HG03571 (cell line): ENCODE results near the gene ISLR2.
A peak's percentile ranks its signal among the peaks of the same experiment; 100 is the strongest.
"Not testable (repeated sequence)": the region's sequence is repeated elsewhere in the genome, so short reads cannot be mapped to it uniquely, and the experiment has no call there.

Experiments used
- ATAC-seq: cut with Tn5 transposase; IDR thresholded peaks from one replicate; pipeline ENCODE4 v1.9.1; 2021; ENCODE audit not compliant: unreplicated experiment

The ISLR2 gene, protein sequence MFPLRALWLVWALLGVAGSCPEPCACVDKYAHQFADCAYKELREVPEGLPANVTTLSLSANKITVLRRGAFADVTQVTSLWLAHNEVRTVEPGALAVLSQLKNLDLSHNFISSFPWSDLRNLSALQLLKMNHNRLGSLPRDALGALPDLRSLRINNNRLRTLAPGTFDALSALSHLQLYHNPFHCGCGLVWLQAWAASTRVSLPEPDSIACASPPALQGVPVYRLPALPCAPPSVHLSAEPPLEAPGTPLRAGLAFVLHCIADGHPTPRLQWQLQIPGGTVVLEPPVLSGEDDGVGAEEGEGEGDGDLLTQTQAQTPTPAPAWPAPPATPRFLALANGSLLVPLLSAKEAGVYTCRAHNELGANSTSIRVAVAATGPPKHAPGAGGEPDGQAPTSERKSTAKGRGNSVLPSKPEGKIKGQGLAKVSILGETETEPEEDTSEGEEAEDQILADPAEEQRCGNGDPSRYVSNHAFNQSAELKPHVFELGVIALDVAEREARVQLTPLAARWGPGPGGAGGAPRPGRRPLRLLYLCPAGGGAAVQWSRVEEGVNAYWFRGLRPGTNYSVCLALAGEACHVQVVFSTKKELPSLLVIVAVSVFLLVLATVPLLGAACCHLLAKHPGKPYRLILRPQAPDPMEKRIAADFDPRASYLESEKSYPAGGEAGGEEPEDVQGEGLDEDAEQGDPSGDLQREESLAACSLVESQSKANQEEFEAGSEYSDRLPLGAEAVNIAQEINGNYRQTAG

DNA sequence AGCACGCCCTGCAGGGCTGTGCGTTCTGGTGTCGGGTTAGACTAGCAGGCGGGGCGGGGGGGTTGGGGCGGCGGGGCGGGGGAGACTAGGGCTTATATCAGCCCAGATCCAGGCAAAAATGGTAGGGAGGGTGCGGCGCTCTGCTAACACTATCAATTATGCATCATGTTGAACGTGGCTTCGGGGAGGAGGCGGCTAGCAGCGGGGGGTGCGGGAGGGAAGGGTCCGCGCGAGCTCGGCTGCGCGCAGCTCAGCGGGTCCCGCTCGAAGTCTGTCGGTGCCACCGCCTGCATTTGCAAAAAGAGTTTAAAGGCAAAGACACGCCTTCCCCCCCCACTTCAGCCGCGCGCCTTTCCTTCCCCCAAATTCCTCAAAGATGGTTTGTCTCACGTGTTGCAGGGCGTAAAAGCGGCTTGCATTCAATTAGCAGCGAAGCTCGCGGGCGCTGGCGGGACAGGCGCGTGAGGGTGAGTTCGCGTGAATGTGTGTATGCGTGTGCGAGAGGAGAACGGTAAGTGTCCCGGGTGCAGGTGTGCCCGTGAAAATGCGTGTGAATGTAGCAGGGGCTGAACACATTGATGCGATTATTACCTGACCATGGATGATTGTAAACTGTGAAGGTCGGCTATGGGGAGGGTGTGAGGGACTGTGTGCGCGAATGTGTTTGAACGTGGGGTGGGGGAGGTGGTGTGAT is at the start of gene ISLR2:
TSS of gene ISLR2 (plus strand) at position 432 of the 694 bp plus-strand sequence. CDS start 2,169 bp downstream, outside the sequence.
- no peak for ATAC-seq

DNA sequence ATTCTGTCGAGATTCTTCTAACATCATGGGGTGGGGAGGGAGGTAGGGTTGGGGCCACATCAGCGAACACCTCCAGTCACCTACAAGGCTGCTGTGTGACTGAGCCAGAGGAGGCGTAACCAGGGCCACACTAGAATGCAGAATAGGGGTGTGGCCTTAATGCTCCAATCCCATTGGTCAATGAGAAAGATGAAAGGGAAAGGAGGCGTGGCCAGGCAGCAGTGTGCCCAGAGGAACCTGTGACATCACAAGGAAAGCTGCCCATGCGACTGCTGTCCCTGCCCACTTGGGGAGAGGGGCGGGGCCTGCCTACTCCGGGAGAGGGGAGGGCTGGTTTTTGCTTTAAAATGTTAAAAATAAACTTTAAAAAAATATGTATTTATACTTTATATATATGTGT is 47.9 kb upstream of the ISLR2 start, which contains the start of gene GOLGA6A:
TSS of gene GOLGA6A (minus strand) at position 101 of the 400 bp plus-strand sequence. CDS start at position 60, 41 bp downstream.
- ATAC-seq: not testable (repeated sequence)

DNA sequence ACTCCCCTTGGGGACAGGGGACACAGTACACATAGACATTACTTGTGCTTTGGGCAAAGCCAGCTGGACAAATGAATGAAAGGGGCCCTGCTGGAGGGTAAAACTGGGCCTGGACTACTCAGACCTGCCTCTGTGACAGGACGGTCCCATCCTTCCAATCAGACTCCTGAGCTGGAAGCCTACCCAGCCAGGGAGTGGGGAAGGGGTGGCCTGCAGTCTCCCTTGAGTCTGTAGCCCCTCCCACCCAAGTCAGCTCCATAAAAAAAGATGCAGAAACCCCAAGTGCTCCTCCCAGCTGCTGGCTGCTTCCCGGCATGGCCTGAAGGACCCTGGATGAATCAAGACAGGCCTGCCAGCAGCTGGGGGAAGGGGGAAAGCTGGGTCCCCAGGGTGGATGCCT is 35.8 kb upstream of the ISLR2 start:
- not testable (repeated sequence) for ATAC-seq

DNA sequence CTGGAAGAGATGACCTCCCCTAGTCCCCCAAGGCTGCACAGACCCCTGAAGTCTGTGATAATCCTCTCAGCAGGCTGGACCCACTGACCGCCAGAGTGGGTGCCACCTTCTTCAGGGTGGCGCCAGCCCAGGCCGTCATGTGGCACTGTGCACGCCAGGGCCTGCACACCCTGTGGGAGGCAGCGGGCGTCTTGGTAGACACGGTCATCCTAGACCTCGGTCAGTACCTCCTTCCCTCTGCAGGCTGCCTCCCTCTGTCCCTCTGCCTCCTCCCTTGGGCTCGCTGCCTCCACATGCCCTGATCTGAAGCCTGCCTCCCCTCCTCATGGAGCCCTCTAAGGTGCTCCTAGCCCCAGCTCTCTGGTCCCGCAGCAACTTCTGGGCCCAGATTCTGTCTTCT is 34.8 kb upstream of the ISLR2 start:
- ATAC-seq: not testable (repeated sequence)

DNA sequence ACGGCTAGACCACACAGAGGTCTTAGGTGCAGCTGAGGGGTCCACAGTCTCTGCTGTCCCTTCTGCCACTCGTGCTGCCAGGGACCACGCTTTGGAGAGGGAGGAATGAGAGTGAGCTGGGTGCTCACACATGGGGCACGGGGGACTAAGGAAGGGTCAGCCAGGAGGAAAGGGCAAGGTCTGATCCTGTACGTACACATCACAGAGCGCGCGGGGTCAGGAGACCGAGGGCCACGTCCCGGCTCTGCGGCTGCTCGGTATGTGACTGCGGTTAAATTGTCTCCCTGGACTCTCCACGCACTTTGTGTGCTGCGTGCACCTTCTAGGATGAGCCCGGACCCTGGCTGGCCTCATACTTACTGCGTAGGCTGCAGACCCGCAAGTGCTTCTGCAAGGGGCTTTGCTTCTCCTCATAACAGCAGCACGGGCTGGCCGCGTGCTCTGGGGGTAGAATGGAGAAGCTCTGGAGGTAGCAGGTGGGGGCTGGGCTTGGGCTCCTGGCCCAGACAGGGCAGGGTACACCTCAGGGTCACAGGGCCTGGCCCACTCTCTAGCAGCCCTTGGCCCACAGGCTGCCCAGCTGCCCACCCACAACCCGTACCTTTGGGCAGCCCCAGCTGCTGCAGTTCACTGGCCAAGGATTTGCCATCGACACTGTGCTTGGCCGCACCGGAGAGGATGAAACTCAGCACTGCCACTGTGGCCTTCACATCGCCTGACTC is 33.5 kb upstream of the ISLR2 start:
- not testable (repeated sequence) for ATAC-seq

DNA sequence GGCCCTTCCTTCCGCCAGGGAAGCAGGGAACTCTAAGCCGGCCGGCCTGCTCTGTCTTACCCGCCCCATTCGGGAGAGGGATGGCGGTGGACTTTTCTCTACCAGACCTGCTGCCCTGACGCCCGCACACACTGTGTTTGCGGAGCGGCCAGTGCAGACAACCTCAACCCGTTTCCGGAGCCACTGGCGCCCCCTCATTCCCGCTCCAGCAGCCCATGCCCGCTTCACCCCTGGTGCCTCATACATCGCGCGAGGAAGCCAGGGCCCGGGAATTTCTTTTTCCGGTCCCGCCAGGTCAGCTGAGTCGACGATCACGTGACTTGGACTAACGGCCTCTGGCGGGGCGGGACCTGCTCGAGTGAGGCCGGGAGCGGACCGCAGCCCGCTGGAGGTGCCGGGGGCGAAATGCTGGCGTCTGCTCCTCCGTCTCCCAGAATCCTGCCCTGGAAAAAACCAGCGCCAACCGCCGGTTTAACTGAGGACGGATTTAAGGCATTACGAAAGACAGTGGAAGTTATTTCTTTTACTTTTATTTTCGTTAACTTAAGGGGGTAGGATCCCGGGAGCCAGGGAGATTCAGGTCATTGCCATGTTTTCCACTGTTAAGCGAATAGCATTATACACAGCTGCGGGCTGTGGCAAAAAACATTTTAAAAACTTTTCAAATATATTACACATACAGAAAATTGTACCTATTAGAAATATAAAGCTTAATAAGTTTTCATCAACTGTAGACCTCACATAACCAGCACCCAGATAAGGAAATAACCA is 30.2 kb upstream of the ISLR2 start:
- peak; percentile 83 for ATAC-seq

DNA sequence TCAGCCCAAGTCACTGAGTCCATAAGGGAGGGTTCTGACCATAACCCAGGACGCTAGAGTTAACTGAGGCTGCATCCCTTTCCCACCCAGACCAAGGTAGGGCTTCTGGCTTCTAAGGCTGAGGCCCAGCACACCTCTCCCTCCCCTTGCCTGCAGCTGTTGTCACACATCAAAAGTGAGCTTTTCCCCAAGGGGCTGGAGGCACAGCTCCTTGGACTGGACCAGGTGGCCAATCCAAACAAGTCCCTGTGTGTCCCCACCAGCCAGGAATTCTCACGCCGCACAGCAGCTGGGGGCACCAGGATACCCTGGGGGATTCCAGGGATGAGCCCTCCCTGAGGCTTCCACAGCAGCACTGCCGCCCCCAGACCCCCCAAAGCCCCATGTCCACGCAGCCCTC is 22.3 kb upstream of the ISLR2 start:
- no peak for ATAC-seq

DNA sequence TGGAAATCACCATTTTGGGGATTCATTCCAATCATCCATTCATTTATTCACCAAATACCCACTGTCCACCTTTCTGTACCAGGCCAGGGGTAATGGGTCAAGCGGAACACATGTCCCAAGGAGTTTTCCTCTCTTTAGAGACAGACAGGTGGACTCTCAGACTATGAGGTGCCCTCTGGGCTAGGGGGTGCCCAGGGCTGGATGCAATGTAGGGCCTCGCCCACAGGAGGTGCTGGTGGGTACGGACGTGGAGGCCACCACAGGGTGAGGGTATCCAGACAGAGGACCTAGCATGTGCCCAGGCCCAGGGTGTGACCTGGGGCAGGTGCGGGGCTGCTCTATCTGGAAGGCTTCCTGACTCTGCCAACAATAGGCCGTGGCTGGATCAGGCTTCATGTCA is 21.8 kb upstream of the ISLR2 start:
- not testable (repeated sequence) for ATAC-seq

DNA sequence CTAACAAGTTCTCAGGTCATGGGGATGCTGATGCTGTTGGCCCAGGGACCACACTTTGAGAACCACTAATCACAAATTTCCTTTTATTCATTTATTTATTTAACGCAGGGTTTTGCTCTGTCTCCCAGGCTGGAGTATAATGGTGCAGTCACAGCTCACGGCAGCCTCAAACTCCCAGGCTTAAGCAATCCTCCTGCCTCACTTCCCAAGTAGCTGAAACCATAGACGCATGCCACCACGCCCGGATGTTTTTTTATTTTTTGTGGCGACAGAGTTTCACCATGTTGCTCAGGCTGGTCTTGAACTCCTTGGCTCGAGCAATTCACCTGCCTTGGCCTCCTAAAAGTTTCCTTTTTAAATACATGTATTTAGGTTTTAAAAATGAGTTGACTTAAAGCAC is 20.7 kb upstream of the ISLR2 start:
- no peak for ATAC-seq

DNA sequence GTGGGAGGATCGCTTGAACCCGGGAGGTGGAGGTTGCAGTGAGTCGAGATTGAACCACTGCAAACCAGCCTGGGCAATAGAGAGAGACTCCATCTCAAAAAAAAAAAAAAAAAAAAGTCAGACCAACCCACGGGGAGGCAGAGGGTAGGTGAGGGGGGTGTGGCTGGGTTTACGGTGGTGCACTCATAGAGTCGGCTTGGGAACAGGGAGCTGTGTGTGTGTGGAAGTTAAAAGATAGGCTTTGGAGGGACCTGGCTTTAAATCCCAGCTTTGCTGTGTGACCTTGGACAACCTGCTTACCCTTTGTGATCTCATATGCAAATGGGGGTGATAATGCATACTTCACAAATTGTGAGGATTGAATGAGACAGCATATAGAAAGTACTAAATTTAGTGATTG is 10.0 kb upstream of the ISLR2 start:
- no peak for ATAC-seq

DNA sequence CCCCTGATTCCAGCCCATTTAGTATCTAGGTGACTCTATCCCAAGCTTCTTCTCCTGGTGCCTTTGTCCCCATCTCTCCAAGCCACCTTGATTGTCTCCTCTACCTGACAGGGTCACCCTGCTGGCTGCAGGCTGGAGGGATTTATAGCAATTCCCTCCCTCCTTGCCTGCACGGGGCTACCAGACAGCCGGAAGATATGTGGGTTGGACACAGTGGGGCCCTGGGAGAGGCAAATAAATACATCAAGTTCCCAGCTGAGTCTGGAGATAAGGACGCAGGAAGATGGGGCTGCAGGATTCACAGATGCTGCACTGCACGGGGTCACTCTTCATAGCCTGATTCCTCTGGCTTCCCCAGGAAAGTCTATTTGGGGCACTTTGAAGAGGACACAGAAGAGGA is 9.3 kb upstream of the ISLR2 start:
- ATAC-seq: no peak

DNA sequence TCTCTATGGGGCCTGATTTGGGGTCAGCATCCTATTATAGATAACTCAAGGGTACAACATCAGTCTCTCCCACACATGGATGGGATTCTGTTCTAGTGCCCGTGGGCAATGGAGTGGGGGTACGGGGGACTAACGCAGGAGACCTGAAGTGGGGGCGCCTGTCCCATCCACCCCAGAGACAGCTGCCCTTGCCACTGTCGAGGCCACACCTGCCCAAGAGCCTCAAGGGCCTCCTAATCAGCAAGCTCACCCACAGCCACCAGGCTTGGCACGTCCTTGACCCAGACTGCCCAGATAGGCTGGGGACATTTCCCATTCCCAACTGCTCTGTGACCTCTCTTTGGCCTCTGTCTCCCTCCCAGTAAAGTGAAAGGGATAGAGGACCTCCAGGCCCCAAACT is 8.5 kb upstream of the ISLR2 start:
- ATAC-seq: no peak

DNA sequence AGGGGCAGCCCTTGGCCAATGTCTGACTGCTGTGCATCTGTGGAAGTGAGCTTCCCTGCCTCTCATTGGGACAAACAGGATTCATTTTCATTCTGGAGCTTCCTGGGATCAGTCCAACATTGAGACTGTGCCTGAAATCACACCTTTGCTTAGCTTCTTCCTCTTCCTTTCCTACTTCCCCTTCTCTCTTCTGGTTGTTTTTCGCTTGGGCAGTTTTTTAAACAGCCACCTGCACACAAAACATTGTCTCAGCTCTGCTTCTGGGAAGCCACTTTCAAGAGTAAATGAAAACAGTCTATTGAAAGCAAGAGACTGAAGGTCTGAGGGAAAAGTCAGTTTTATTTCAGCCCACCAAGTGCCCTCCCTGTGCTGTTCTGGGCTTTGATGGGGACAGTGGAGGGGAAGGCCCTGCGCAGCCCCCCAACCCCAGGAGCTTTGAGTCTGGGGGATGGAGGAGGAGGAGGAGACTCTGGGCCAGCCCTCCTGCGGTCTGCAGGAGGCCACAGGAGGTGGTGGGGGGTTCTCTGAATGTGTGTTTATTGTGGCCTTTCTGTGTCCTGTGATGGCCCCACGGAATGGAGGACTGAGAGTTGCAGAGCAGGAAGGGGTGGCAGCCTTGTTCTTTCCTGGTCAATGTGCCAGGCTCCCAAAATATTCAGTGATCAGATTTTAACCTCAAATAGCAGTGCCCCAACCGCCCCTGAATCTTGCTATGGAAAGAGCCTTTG is 7.8 kb upstream of the ISLR2 start:
- no peak for ATAC-seq

DNA sequence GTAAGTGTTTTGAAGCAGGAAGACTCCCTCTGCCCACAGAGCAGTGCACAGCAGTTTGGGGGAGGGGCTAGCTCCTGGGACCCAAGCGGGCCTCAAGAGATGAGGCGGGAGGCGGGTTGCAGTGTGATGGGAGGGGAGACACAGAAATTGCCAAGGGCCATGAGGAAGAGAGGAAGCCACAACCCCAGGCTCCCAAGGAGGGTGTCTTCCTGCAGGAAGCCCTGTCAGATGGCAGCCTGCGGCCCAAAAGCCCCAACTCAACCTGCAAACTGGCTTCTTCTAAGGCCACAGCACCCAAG is 7.3 kb upstream of the ISLR2 start:
- ATAC-seq: no peak

DNA sequence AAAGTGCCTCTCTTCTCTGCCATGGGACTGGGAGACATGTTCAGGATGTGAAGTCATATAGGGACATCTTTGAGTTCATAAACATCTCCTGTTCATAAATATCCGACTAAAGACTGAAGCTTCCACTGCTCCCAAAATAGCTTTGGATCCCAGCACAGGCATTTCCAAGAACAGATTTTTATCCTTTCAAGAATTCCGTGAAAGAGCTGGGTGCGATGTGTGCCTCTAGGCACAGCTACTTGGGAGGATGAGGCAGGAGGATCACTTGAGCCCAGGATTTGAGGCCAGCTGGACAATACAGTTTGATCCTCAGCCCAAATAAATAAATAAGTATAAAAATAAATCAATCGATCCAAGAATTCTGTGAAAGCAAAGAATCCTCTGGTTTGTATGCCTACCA is 6.7 kb upstream of the ISLR2 start:
- ATAC-seq: no peak

DNA sequence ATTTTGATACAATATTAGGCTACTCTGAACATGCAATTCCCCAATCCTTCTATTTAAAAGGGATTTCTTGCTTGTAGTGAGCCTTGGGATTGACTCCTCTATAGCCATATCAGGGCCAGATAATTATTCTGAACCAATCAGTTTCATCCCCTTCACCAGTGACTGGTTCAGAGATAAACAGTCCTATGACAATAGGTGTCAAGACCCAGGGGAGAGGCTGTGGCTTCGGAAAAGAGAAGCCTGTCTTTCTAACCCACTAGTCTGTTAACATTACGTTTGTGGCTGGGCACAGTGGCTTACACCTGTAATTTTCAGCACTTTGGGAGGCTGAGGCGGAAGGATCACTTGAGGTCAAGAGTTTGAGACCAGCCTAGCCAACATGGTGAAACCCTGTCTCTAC is 6.2 kb upstream of the ISLR2 start:
- ATAC-seq: no peak

DNA sequence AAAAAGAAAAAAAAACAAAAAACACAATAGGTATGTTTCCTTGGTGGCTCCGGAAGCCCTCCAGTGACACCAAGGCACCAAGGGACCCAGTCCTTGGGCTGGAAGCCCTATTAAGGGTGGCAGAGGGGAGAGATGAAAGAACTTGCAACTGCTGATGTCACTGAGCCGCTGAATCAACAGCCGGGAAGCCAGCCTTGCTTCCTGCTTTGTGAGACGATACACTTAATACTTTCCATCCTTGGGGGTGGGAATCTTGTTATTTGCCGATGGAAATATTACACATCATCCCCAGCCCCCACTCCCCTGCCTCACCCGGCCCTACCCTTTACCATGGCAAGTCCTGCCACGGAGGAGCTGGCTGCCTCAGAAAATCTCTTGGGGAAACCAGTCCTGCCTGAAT is 5.6 kb upstream of the ISLR2 start:
- ATAC-seq: no peak

DNA sequence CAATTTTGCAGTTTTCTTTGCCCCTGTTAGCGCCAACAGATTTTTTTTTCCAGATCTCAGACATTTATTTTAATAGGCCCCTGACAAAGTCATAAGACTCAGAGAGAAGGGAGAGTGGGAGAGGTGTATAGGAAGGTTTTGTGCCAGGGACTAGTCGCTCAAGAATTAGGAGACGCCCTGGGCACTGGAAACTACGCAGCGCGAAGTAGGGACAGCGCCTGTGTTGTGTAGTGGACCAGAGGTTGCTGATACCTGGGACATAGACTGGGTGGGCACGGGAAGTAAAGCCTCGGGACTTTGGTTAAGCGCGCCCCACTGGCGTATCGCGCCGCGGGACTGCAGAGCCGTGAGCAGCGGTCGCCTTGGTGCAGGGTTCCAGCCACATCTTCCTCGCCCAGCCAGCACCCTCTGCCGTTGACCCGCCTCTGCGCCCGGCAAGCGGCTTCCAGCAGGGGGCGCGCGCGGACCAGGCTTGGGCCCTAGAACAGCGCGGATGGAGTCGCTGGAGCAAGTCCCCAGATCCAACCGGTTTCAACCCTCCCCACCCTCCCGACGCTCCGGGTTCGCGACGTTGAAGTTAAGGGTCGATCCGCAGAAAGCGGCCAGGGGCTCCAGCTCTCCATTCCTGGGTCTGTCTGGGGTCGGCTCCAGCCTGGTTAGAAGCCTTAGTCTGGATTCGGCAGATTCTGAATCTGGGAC is 3.0 kb upstream of the ISLR2 start:
- no peak for ATAC-seq
